Endothelial cell of umbilical vein (primary cell): Measurements from ENCODE around the gene HECTD2. TPM values are rescaled to one million over a fixed set of nuclear protein-coding genes. Genes with fewer than 3 reads are reported as not detected.
"Not testable (repeated sequence)": the region's sequence is repeated elsewhere in the genome, so short reads cannot be mapped to it uniquely, and the experiment has no call there.

Experiments used
- BruUV-seq: library from RNA; stranded (reverse); fragments of 400-500 nt; replicated peaks from 2 replicates; lab custom pipeline; 2021; lab: Mats Ljungman, UMichigan
- CTCF ChIA-PET: fragments of 300-600, 350-600 bp; sonication (Branson Sonifier 250); formaldehyde crosslinking; loops from one replicate; lab custom pipeline; 2021; ENCODE audit warnings: antibody characterized with exemption, inconsistent platforms; lab: Charles Lee
- POLR2A ChIA-PET: fragments of 300-600, 350-600 bp; sonication (Branson Sonifier 250); formaldehyde crosslinking; loops from one replicate; lab custom pipeline; 2021; ENCODE audit warnings: antibody characterized with exemption, inconsistent platforms; lab: Charles Lee
- DNase-seq: peaks from one replicate; pipeline ENCODE4 v3.0.0-alpha.2; 2011; ENCODE audit warnings: low read depth, low spot score
- FAIRE-seq: peaks from 2 replicates; lab custom pipeline; 2011; peaks lifted over from hg19 to GRCh38; lab: Jason Lieb, UNC
- H2AFZ ChIP-seq: 2 replicates; pipeline ENCODE4 v1.6.0; 2012; ENCODE audit warnings: low read depth, low read length, control low read depth, inconsistent platforms
- H3K27ac ChIP-seq: 2 replicates; pipeline ENCODE4 v1.5.1; 2011; ENCODE audit warnings: low read depth, mild to moderate bottlenecking, control low read depth, low read length, moderate library complexity; ENCODE audit not compliant: insufficient read depth
- H3K27me3 ChIP-seq, 2 experiments: 2 replicates each; pipeline versions ENCODE4 v1.6.0 to v1.6.1; 2011; ENCODE audit warnings: low read length in 2 of 2, mixed read lengths in 1 of 2; ENCODE audit not compliant: control insufficient read depth in 2 of 2, insufficient read depth in 2 of 2
- H3K36me3 ChIP-seq, 2 experiments: 2 replicates in 1 of 2; 3 replicates in 1 of 2; pipeline ENCODE4 v1.5.1; 2011; ENCODE audit warnings: low read length in 2 of 2, mild to moderate bottlenecking in 1 of 2, moderate library complexity in 1 of 2; ENCODE audit not compliant: control insufficient read depth in 2 of 2, insufficient read depth in 2 of 2; ENCODE audit errors: extremely low read depth in 1 of 2
- H3K4me1 ChIP-seq: 3 replicates; pipeline ENCODE4 v1.5.1; 2011; ENCODE audit warnings: mild to moderate bottlenecking, low read length; ENCODE audit not compliant: control insufficient read depth, insufficient read depth; ENCODE audit errors: extremely low read depth
- H3K4me2 ChIP-seq: 2 replicates; pipeline ENCODE4 v1.6.1; 2011; ENCODE audit warnings: low read length, control low read depth, mixed read lengths; ENCODE audit not compliant: insufficient read depth
- H3K4me3 ChIP-seq, 3 experiments: fragments of 200-600 bp in 1 of 3; sonication (generic), shearing (Covaris generic) in 1 of 3; replicated peaks in 1 of 3; 2 replicates each; pipeline ENCODE4 v1.5.1; 2011 to 2016; ENCODE audit warnings: control low read depth in 3 of 3, low read length in 3 of 3, mild to moderate bottlenecking in 2 of 3, inconsistent platforms in 1 of 3, low read depth in 1 of 3, moderate library complexity in 1 of 3; ENCODE audit not compliant: insufficient read depth in 1 of 3
- H3K79me2 ChIP-seq: 2 replicates; pipeline ENCODE4 v1.6.0; 2012; ENCODE audit warnings: low read length, inconsistent platforms; ENCODE audit not compliant: control insufficient read depth, insufficient read depth
- H3K9ac ChIP-seq: replicated peaks from 2 replicates; pipeline ENCODE3; 2011; ENCODE audit warnings: low read length, control low read depth; ENCODE audit not compliant: insufficient read depth; ENCODE audit errors: extremely low read depth
- H3K9me1 ChIP-seq: replicated peaks from 3 replicates; pipeline ENCODE4 v1.6.0; 2011; ENCODE audit warnings: mild to moderate bottlenecking, low read length; ENCODE audit not compliant: control insufficient read depth, insufficient read depth; ENCODE audit errors: extremely low read depth
- H3K9me3 ChIP-seq: replicated peaks from 2 replicates; pipeline ENCODE4 v1.5.1; 2012; ENCODE audit warnings: low read length, inconsistent platforms; ENCODE audit not compliant: control insufficient read depth, insufficient read depth
- H4K20me1 ChIP-seq: replicated peaks from 2 replicates; pipeline ENCODE3; 2011; ENCODE audit warnings: mild to moderate bottlenecking, low read length; ENCODE audit not compliant: control insufficient read depth, insufficient read depth; ENCODE audit errors: extremely low read depth
- CTCF ChIP-seq, 2 donors: IDR thresholded peaks; 1 replicate in 1 of 2; 2 replicates in 1 of 2; pipeline ENCODE4 v1.5.1; 2011; ENCODE audit warnings: low read length in 2 of 2, mild to moderate bottlenecking in 2 of 2, moderate library complexity in 2 of 2, control low read depth in 1 of 2, inconsistent platforms in 1 of 2, low read depth in 1 of 2; ENCODE audit not compliant: insufficient read depth in 1 of 2; ENCODE audit errors: extremely low read depth in 1 of 2
- EZH2 ChIP-seq: IDR thresholded peaks from 2 replicates; pipeline ENCODE4 v1.6.1; 2012; ENCODE audit warnings: borderline replicate concordance, low read depth, mild to moderate bottlenecking, moderate library complexity, low read length, inconsistent platforms; ENCODE audit not compliant: severe bottlenecking
- FOS ChIP-seq: IDR thresholded peaks from 2 replicates; pipeline ENCODE4 v1.6.1; 2011; ENCODE audit warnings: mild to moderate bottlenecking, low read length, moderate library complexity, borderline replicate concordance; ENCODE audit not compliant: insufficient read depth
- GATA2 ChIP-seq: IDR thresholded peaks from 2 replicates; pipeline ENCODE4 v1.7.0; 2011; ENCODE audit warnings: low read depth, mild to moderate bottlenecking, moderate library complexity, mixed read lengths, low read length; ENCODE audit not compliant: insufficient read length, insufficient read depth
- JUN ChIP-seq: IDR thresholded peaks from 2 replicates; pipeline ENCODE4 v1.6.1; 2011; ENCODE audit warnings: borderline replicate concordance, low read depth; ENCODE audit not compliant: insufficient read length, insufficient read depth
- MYC ChIP-seq: IDR thresholded peaks from one replicate; pipeline ENCODE4 v1.6.1; 2011; ENCODE audit warnings: mild to moderate bottlenecking, low read depth, low read length
- POLR2A ChIP-seq: IDR thresholded peaks from 2 replicates; pipeline ENCODE4 v1.6.1; 2012; ENCODE audit warnings: low read depth, mild to moderate bottlenecking, control low read depth, low read length
- POLR2AphosphoS5 ChIP-seq: IDR thresholded peaks from 2 replicates; pipeline ENCODE4 v1.6.1; 2012; ENCODE audit warnings: low read depth, mild to moderate bottlenecking, control low read depth, low read length, moderate library complexity; ENCODE audit not compliant: insufficient read depth
- dilution Hi-C: fragments of 300-500 bp; cut with MboI; formaldehyde crosslinking; loops from one replicate; pipeline ENCODE4 v1.15.0; 2019; ENCODE audit warnings: low sequenced_read_pairs; ENCODE audit not compliant: extremely low pct_ligation_motif_present
- intact Hi-C: fragments of 100-400 bp; cut with micrococcal nuclease; formaldehyde crosslinking; loops from one replicate; pipeline ENCODE4 v1.10.0; 2022
- polyA plus RNA-seq, 4 experiments: library from polyadenylated mRNA; depleted of rRNA in 3 of 4; stranded (reverse) in 3 of 4; unstranded in 1 of 4; fragments of >200 nt; gene quantifications; 2 replicates each; pipeline versions ENCODE4 v1.2.1 to v1.2.3, GENCODE V29; 2011 to 2012; ENCODE audit warnings: missing spikeins in 1 of 4
- total RNA-seq: library from RNA; stranded (reverse); gene quantifications from 2 replicates; pipeline ENCODE4 v1.2.3, GENCODE V29; 2021
- TF ChIP-seq, protein P1 (sequence below): IDR thresholded peaks from 2 replicates; pipeline ENCODE4 v1.6.1; 2011; ENCODE audit not compliant: insufficient read depth, insufficient read length

HECTD2 gene
- total and polyA plus RNA-seq, 2 donors (not counting 3 experiments of a cell fraction or from before 2014, with no cell fraction given) = 4.2 to 10.7 TPM

GRCh38 chr10:91369978-91370589, 40.1 kb upstream of the HECTD2 start:
- H3K79me2 ChIP-seq, H3K4me3 ChIP-seq, H3K27ac ChIP-seq, dilution Hi-C loops, H3K9ac ChIP-seq, H3K27me3 ChIP-seq, H4K20me1 ChIP-seq, H3K4me1 ChIP-seq, H3K9me1 ChIP-seq, H3K4me2 ChIP-seq, H2AFZ ChIP-seq, POLR2A ChIA-PET, BruUV-seq, H3K9me3 ChIP-seq, H3K36me3 ChIP-seq: not testable (repeated sequence)
- DNase-seq (peak; percentile 59), FAIRE-seq (peak; percentile 12)
- TF ChIP-seq CTCF (IDR thresholded peaks at IDR 0.05; ENCODE audit: extremely low read depth in 1 of 2, insufficient read depth in 1 of 2, low read depth in 1 of 2, low read length in 2 of 2) = peak; percentile 19 to 58
- intact Hi-C loops = loop anchor here (1.0 kb wide), 1 partner anchor 72 kb away; no protein-coding TSS in a partner anchor
- CTCF ChIA-PET = interaction anchor here (0.6 to 2.2 kb wide), 30 partner anchors 9 to 490 kb away, joined by 3 to 137 read pairs (median 6); no protein-coding TSS in a partner anchor

DNA sequence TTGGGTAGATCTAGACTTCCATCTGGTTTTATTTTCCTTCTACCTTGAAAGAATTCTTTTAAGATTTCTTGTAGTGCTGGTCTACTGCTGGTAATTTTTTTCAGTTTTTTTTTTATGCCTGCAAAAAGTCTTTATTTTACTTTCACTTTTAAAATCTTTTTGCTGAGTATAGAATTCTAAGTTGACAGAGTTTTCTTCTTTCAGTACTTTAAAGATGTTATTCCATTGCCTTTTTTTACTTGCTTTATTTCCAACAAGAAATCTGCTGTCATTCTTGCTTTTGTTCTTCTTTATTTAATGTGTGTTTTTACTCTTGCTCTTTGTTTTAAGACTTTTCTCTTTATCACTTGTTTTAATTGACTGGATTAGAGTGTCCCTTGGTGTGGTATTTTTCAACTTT, 36.1 kb upstream of the HECTD2 start:
- Histone ChIP-seq H3K27ac (no peak overlapping the region), H3K9me1 (no peaks in the 10 kb centered on the region), H3K4me2 (no peak overlapping the region), H2AFZ (no peak overlapping the region), H3K4me3 (no peak overlapping the region), H3K9me3 (no peaks in the 10 kb centered on the region), H3K9ac (no peak overlapping the region), H4K20me1 (no peaks in the 10 kb centered on the region), H3K27me3 (peaks cover 5 to 13% of the 10 kb centered on the region in 2 experiments), H3K79me2 (no peaks in the 10 kb centered on the region), H3K4me1 (peaks cover 3% of the 10 kb centered on the region), H3K36me3 (no peaks in the 10 kb centered on the region)
- dilution Hi-C loops (no loop called here), intact Hi-C loops (no loop called here)
- no peak for TF ChIP-seq EZH2
- no peak for TF ChIP-seq FOS
- no peak for TF ChIP-seq GATA2
- no peak for TF ChIP-seq JUN
- no peak for TF ChIP-seq MYC
- TF ChIP-seq, protein P1, sequence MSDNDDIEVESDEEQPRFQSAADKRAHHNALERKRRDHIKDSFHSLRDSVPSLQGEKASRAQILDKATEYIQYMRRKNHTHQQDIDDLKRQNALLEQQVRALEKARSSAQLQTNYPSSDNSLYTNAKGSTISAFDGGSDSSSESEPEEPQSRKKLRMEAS = no peak
- no peak for TF ChIP-seq CTCF (IDR thresholded peaks at IDR 0.05; ENCODE audit: extremely low read depth in 1 of 2, insufficient read depth in 1 of 2, low read depth in 1 of 2, low read length in 2 of 2)
- TF ChIP-seq POLR2AphosphoS5 = no peak
- TF ChIP-seq POLR2A = no peak
- DNase-seq = no peak
- ChIA-PET CTCF (interaction anchor here (1.0 to 4.4 kb wide), 2 partner anchors 18 to 75 kb away, joined by 3 to 28 read pairs; no protein-coding TSS in a partner anchor), POLR2A (no interaction called here)
- BruUV-seq = no TSS peak
- no peak for FAIRE-seq
